HL-60 (cell line): ENCODE data around the gene ZNF805.
"Not testable (repeated sequence)": the region's sequence is repeated elsewhere in the genome, so short reads cannot be mapped to it uniquely, and the experiment has no call there.

Experiments
- DNase-seq, 2 experiments: peaks; one replicate each; pipeline ENCODE4 v3.0.0-alpha.2; 2010 to 2020; ENCODE audit warnings: low read depth in 1 of 2, low spot score in 1 of 2
- H3K27ac ChIP-seq: fragments of 250-450 bp; sonication (Bioruptor Pico); replicated peaks from 2 replicates; pipeline ENCODE4 v1.5.1; 2020; ENCODE audit warnings: mild to moderate bottlenecking, moderate library complexity
- H3K27me3 ChIP-seq: fragments of 250-450 bp; sonication (Bioruptor Pico); 2 replicates; pipeline ENCODE4 v1.5.1; 2021; ENCODE audit warnings: mild to moderate bottlenecking, moderate library complexity; ENCODE audit not compliant: insufficient read depth, poor library complexity, severe bottlenecking
- H3K4me3 ChIP-seq: replicated peaks from 2 replicates; pipeline ENCODE4 v1.5.1; 2011; ENCODE audit warnings: mild to moderate bottlenecking, control low read depth, low read length; ENCODE audit not compliant: insufficient read depth
- CTCF ChIP-seq: IDR thresholded peaks from one replicate; pipeline ENCODE4 v1.5.1; 2011; ENCODE audit warnings: low read length, control low read depth, inconsistent platforms; ENCODE audit not compliant: insufficient read depth
- GABPA ChIP-seq: IDR thresholded peaks from 2 replicates; pipeline ENCODE4 v1.6.1; 2012; ENCODE audit warnings: low read depth
- POLR2AphosphoS5 ChIP-seq: IDR thresholded peaks from 2 replicates; pipeline ENCODE4 v1.6.1; 2012; ENCODE audit warnings: low read depth
- REST ChIP-seq: IDR thresholded peaks from 2 replicates; pipeline ENCODE4 v1.6.1; 2012; ENCODE audit warnings: low read depth; ENCODE audit not compliant: insufficient replicate concordance
- SPI1 ChIP-seq: IDR thresholded peaks from 2 replicates; pipeline ENCODE4 v1.6.1; 2012; ENCODE audit warnings: low read depth, mild to moderate bottlenecking, borderline replicate concordance

The ZNF805 gene

GRCh38 chr19:57245066-57245465 is 4.6 kb downstream of the ZNF805 start:
- H3K27me3 ChIP-seq: no peaks in the 10 kb centered on the region
- no peak for DNase-seq
- TF ChIP-seq GABPA: no peak
- no peak for TF ChIP-seq CTCF
- TF ChIP-seq POLR2AphosphoS5: no peak
- no peak for TF ChIP-seq SPI1
- no peak for TF ChIP-seq REST
- no peak overlapping the region for H3K27ac ChIP-seq
- H3K4me3 ChIP-seq: no peak overlapping the region

- no peak for DNase-seq
- TF ChIP-seq CTCF: no peak
- TF ChIP-seq SPI1: no peak
- no peak overlapping the region for H3K4me3 ChIP-seq
- H3K27me3 ChIP-seq: no peaks in the 10 kb centered on the region
- H3K27ac ChIP-seq: no peak overlapping the region
Measured at GRCh38 chr19:57245959-57246358, 5.5 kb downstream of the ZNF805 start.

- H3K4me3 ChIP-seq: no peak overlapping the region
- H3K27ac ChIP-seq: no peak overlapping the region
- H3K27me3 ChIP-seq: no peaks in the 10 kb centered on the region
- TF ChIP-seq SPI1: no peak
- TF ChIP-seq POLR2AphosphoS5: no peak
- no peak for TF ChIP-seq GABPA
- no peak for TF ChIP-seq CTCF
- no peak for TF ChIP-seq REST
- no peak for DNase-seq
Measured at GRCh38 chr19:57248646-57249045, 8.2 kb downstream of the ZNF805 start.

- Histone ChIP-seq H3K27me3 (no peaks in the 10 kb centered on the region), H3K4me3 (no peak overlapping the region), H3K27ac (no peak overlapping the region)
- TF ChIP-seq REST (no peak), CTCF (no peak), SPI1 (no peak)
- no peak for DNase-seq
Measured at GRCh38 chr19:57249329-57249728, 8.9 kb downstream of the ZNF805 start.

GRCh38 chr19:57253767-57254166 is 13.3 kb downstream of the ZNF805 start:
- DNase-seq, H3K27ac ChIP-seq, H3K27me3 ChIP-seq, H3K4me3 ChIP-seq: not testable (repeated sequence)
